A549 (cell line): ENCODE data around the gene SPAG4. TPM values are rescaled to one million over a fixed set of nuclear protein-coding genes. Genes with fewer than 3 reads are reported as not detected.
A peak's percentile ranks its signal among the peaks of the same experiment; 100 is the strongest.

ENCODE experiments used
- ATAC-seq, 2 experiments: fragments of 200-7000 bp in 1 of 2; fragments of >200 bp in 1 of 2; cut with Nextera tagmentation in 1 of 2; cut with Tn5 transposase in 1 of 2; 3 replicates each; pipeline versions ENCODE4 v1.8.0 to v1.9.1; 2018 to 2020; ENCODE audit warnings: mild to moderate bottlenecking in 1 of 2, moderate library complexity in 1 of 2
- CTCF ChIA-PET: fragments of 300-600 bp; sonication (Branson Sonifier 250); formaldehyde crosslinking; extraction: SDS; loops from one replicate; lab custom pipeline; 2021; ENCODE audit warnings: antibody characterized with exemption, inconsistent platforms; lab: Yijun Ruan, JAX
- POLR2A ChIA-PET: fragments of 350-600 bp; formaldehyde crosslinking; extraction: SDS; loops from one replicate; lab custom pipeline; 2021; ENCODE audit warnings: antibody characterized with exemption, inconsistent platforms; lab: Yijun Ruan, JAX
- DNase-seq, 2 experiments: peaks; one replicate each; pipeline versions ENCODE4 v3.0.0 to v3.0.0-alpha.2; 2011 to 2016; ENCODE audit warnings: low read depth in 1 of 2, low spot score in 1 of 2
- FAIRE-seq: peaks from 2 replicates; lab custom pipeline; 2011; peaks lifted over from hg19 to GRCh38; lab: Jason Lieb, UNC
- H3K27ac ChIP-seq, 2 experiments: fragments of >200 bp; sonication (Bioruptor Twin); formaldehyde crosslinking; 3 replicates each; pipeline ENCODE4 v1.5.1; 2016 to 2017
- H3K4me1 ChIP-seq: fragments of >200 bp; sonication (Bioruptor Twin); formaldehyde crosslinking; 3 replicates; pipeline ENCODE4 v1.6.1; 2016
- H3K4me2 ChIP-seq: fragments of >200 bp; sonication (Bioruptor Twin); formaldehyde crosslinking; 3 replicates; pipeline ENCODE4 v1.6.1; 2016
- H3K4me3 ChIP-seq: fragments of >200 bp; sonication (Bioruptor Twin); formaldehyde crosslinking; 3 replicates; pipeline ENCODE4 v1.5.1; 2016
- H3K9me3 ChIP-seq: fragments of >200 bp; sonication (Bioruptor Twin); formaldehyde crosslinking; 3 replicates; pipeline ENCODE4 v1.6.1; 2016
- CBX2 ChIP-seq: fragments of 200-600 bp; sonication (generic); IDR thresholded peaks from 2 replicates; pipeline ENCODE4 v1.6.1; 2016; ENCODE audit warnings: low read depth, mild to moderate bottlenecking, borderline replicate concordance
- CBX8 ChIP-seq: fragments of 200-600 bp; sonication (generic); IDR thresholded peaks from 2 replicates; pipeline ENCODE4 v1.6.1; 2016
- CEBPB ChIP-seq, 2 experiments: fragments of >200 bp in 1 of 2; sonication (Bioruptor Twin) in 1 of 2; formaldehyde crosslinking in 1 of 2; IDR thresholded peaks; 2 replicates each; pipeline ENCODE4 v1.6.1; 2012 to 2016
- CHD2 ChIP-seq: fragments of 150-350 bp; IDR thresholded peaks from 2 replicates; pipeline ENCODE4 v1.6.1; 2014; ENCODE audit warnings: low read length; ENCODE audit not compliant: partially characterized antibody
- EHF ChIP-seq: fragments of 250-450 bp; sonication (Bioruptor Pico); IDR thresholded peaks from 2 replicates; pipeline ENCODE4 v1.5.0; 2020; ENCODE audit warnings: mild to moderate bottlenecking
- EHMT2 ChIP-seq: fragments of 200-600 bp; sonication (generic); IDR thresholded peaks from 2 replicates; pipeline ENCODE4 v1.6.1; 2016; ENCODE audit warnings: antibody characterized with exemption, low read depth, mild to moderate bottlenecking, moderate library complexity
- FOSL2 ChIP-seq, 2 experiments: fragments of 450-650 bp in 1 of 2; fragments of >200 bp in 1 of 2; sonication (Bioruptor Twin) in 1 of 2; formaldehyde crosslinking; IDR thresholded peaks; 2 replicates each; pipeline versions ENCODE4 v1.5.0 to v1.6.1; 2016 to 2020; ENCODE audit warnings: mild to moderate bottlenecking in 1 of 2, moderate library complexity in 1 of 2
- FOXS1 ChIP-seq: fragments of 250-450 bp; sonication (Bioruptor Pico); IDR thresholded peaks from 2 replicates; pipeline ENCODE4 v1.5.0; 2020; ENCODE audit warnings: mild to moderate bottlenecking, moderate library complexity
- HEYL ChIP-seq: fragments of 250-450 bp; sonication (Bioruptor Pico); IDR thresholded peaks from 2 replicates; pipeline ENCODE4 v1.8.0; 2021; ENCODE audit warnings: mild to moderate bottlenecking, moderate library complexity
- HOXB5 ChIP-seq: fragments of 250-450 bp; sonication (Bioruptor Pico); IDR thresholded peaks from 2 replicates; pipeline ENCODE4 v1.5.0; 2020; ENCODE audit warnings: mild to moderate bottlenecking, moderate library complexity
- KDM1A ChIP-seq: fragments of 200-600 bp; sonication (generic); IDR thresholded peaks from 2 replicates; pipeline ENCODE4 v1.6.1; 2016; ENCODE audit warnings: low read depth, mild to moderate bottlenecking
- MAFK ChIP-seq: fragments of 450-650 bp; IDR thresholded peaks from 2 replicates; pipeline ENCODE4 v1.6.1; 2014; ENCODE audit not compliant: partially characterized antibody
- MAZ ChIP-seq: fragments of 150-350 bp; IDR thresholded peaks from 2 replicates; pipeline ENCODE4 v1.6.1; 2014; ENCODE audit warnings: antibody characterized with exemption, low read depth, low read length, borderline replicate concordance
- NR3C1 ChIP-seq: fragments of >200 bp; sonication (Bioruptor Twin); formaldehyde crosslinking; IDR thresholded peaks from 3 replicates; pipeline ENCODE4 v1.6.1; 2017
- PHF8 ChIP-seq: fragments of 200-600 bp; sonication (generic); IDR thresholded peaks from 2 replicates; pipeline ENCODE4 v1.6.1; 2016; ENCODE audit warnings: low read depth, mild to moderate bottlenecking, antibody characterized with exemption, moderate library complexity, borderline replicate concordance
- RAD21 ChIP-seq, 2 experiments: fragments of >200 bp in 1 of 2; sonication (Bioruptor Twin) in 1 of 2; formaldehyde crosslinking in 1 of 2; IDR thresholded peaks in 1 of 2; conservative IDR thresholded peaks in 1 of 2; 2 replicates in 1 of 2; 3 replicates in 1 of 2; pipeline ENCODE4 v1.6.1; 2012 to 2018; ENCODE audit warnings: inconsistent platforms in 1 of 2
- RARB ChIP-seq: fragments of 250-450 bp; sonication (Bioruptor Pico); IDR thresholded peaks from 2 replicates; pipeline ENCODE4 v1.8.0; 2021; ENCODE audit warnings: mild to moderate bottlenecking, moderate library complexity
- RFX5 ChIP-seq: fragments of 450-650 bp; IDR thresholded peaks from 2 replicates; pipeline ENCODE4 v1.7.1; 2014; ENCODE audit warnings: antibody characterized with exemption, mild to moderate bottlenecking, moderate library complexity
- RNF2 ChIP-seq: fragments of 200-600 bp; sonication (generic); IDR thresholded peaks from 2 replicates; pipeline ENCODE4 v1.6.1; 2016; ENCODE audit warnings: low read depth, mild to moderate bottlenecking, antibody characterized with exemption, moderate library complexity, borderline replicate concordance
- SMC3 ChIP-seq: fragments of >200 bp; sonication (Bioruptor Twin); formaldehyde crosslinking; IDR thresholded peaks from 3 replicates; pipeline ENCODE4 v1.6.1; 2018; ENCODE audit warnings: inconsistent platforms
- SREBF2 ChIP-seq: fragments of 450-650 bp; IDR thresholded peaks from 2 replicates; pipeline ENCODE4 v1.6.1; 2014; ENCODE audit warnings: mild to moderate bottlenecking, moderate library complexity
- ZC3H11A ChIP-seq: fragments of 450-650 bp; IDR thresholded peaks from 2 replicates; pipeline ENCODE4 v1.6.1; 2014; ENCODE audit warnings: antibody characterized with exemption, mild to moderate bottlenecking
- ZNF302 ChIP-seq: fragments of 250-450 bp; sonication (Bioruptor Pico); IDR thresholded peaks from 2 replicates; pipeline ENCODE4 v1.9.0; 2021; ENCODE audit warnings: inconsistent platforms, mild to moderate bottlenecking, moderate library complexity
- ZSCAN20 ChIP-seq: fragments of 250-450 bp; sonication (Bioruptor Pico); IDR thresholded peaks from 2 replicates; pipeline ENCODE4 v1.8.0; 2022; ENCODE audit warnings: mild to moderate bottlenecking, moderate library complexity
- WGBS: methylation state at CpG from one replicate; pipeline ENCODE4 v1.1.6; 2017; ENCODE audit errors: missing lambda C conversion rate; 5-methylcytosine and 5-hydroxymethylcytosine counted together
- polyA plus RNA-seq, 4 experiments: library from polyadenylated mRNA; depleted of rRNA in 3 of 4; stranded (reverse); fragments of >200 nt; fragmentation: RNase III in 1 of 4; extraction: RNeasy Plus Mini Kit Qiagen cat#74134 plus additional on column Dnase treatment in 1 of 4; gene quantifications; 2 replicates in 3 of 4; 3 replicates in 1 of 4; pipeline ENCODE4 v1.2.3, GENCODE V29; 2011 to 2017
- TF ChIP-seq, protein P1 (sequence below): fragments of 250-450 bp; sonication (Bioruptor Pico); IDR thresholded peaks from 2 replicates; pipeline ENCODE4 v1.5.0; 2021; ENCODE audit warnings: mild to moderate bottlenecking, moderate library complexity, borderline replicate concordance
- TF ChIP-seq, protein P2 (sequence below): fragments of >200 bp; sonication (Bioruptor Twin); formaldehyde crosslinking; IDR thresholded peaks from 3 replicates; pipeline ENCODE4 v1.5.1; 2016
- TF ChIP-seq, protein P3 (sequence below): IDR thresholded peaks from 2 replicates; pipeline ENCODE4 v1.6.1; 2012
- TF ChIP-seq, protein P4 (sequence below): IDR thresholded peaks from 2 replicates; pipeline ENCODE4 v1.6.1; 2012
- TF ChIP-seq, protein P5 (sequence below): IDR thresholded peaks from 2 replicates; pipeline ENCODE4 v1.6.1; 2012; ENCODE audit warnings: low read depth, borderline replicate concordance
- TF ChIP-seq, protein P6 (sequence below): fragments of 150-350 bp; IDR thresholded peaks from 2 replicates; pipeline ENCODE4 v1.6.1; 2014; ENCODE audit warnings: low read depth, mild to moderate bottlenecking, low read length

The SPAG4 gene
- polyA plus RNA-seq, 2 of the 4 experiments (the other 2 are of a cell fraction), result 4.4 to 5.0 TPM

DNA sequence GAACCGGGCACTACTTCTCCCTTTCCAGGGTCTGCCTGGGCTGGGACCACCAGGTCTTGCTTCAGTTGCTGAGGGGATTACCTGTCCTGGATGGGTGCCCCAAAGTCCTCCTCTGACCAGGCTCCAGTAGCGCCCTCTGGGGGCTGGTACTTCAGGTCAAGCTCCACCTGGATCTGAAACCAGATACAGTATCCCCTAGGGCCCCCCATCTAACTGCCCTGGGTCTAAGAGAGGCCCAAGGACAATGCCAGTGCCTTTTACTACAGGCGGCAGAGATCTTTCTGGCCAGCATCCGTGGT is 11.2 kb upstream of the SPAG4 start:
- ATAC-seq (peak in 1 of 2 experiments; percentile 50; a peak in 3 of 6 replicates), DNase-seq (no peak), FAIRE-seq (no peak)
- WGBS, result 37% methylated on average over 4 of the region's 4 CpGs
- TF ChIP-seq, protein P1, sequence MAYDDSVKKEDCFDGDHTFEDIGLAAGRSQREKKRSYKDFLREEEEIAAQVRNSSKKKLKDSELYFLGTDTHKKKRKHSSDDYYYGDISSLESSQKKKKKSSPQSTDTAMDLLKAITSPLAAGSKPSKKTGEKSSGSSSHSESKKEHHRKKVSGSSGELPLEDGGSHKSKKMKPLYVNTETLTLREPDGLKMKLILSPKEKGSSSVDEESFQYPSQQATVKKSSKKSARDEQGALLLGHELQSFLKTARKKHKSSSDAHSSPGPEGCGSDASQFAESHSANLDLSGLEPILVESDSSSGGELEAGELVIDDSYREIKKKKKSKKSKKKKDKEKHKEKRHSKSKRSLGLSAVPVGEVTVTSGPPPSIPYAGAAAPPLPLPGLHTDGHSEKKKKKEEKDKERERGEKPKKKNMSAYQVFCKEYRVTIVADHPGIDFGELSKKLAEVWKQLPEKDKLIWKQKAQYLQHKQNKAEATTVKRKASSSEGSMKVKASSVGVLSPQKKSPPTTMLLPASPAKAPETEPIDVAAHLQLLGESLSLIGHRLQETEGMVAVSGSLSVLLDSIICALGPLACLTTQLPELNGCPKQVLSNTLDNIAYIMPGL (CRISPR knock-in tag), result no peak
- TF ChIP-seq, protein P2, sequence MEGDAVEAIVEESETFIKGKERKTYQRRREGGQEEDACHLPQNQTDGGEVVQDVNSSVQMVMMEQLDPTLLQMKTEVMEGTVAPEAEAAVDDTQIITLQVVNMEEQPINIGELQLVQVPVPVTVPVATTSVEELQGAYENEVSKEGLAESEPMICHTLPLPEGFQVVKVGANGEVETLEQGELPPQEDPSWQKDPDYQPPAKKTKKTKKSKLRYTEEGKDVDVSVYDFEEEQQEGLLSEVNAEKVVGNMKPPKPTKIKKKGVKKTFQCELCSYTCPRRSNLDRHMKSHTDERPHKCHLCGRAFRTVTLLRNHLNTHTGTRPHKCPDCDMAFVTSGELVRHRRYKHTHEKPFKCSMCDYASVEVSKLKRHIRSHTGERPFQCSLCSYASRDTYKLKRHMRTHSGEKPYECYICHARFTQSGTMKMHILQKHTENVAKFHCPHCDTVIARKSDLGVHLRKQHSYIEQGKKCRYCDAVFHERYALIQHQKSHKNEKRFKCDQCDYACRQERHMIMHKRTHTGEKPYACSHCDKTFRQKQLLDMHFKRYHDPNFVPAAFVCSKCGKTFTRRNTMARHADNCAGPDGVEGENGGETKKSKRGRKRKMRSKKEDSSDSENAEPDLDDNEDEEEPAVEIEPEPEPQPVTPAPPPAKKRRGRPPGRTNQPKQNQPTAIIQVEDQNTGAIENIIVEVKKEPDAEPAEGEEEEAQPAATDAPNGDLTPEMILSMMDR, result peak; percentile 37; the same call in 2 of the 3 replicates
- TF ChIP-seq SREBF2 (no peak), MAZ (no peak), HEYL (CRISPR knock-in tag) (no peak), MAFK (no peak), ZC3H11A (no peak), CBX8 (no peak), SMC3 (0 out of 3 replicates have a peak, but pooled peaks have one; percentile 17), ZNF302 (CRISPR knock-in tag) (no peak), EHF (no peak), CBX2 (no peak), RARB (CRISPR knock-in tag) (no peak), PHF8 (no peak), RAD21 (conservative IDR thresholded peaks at IDR 0.05 in 1 of 2, IDR thresholded peaks at IDR 0.05 in 1 of 2) (peak in 1 of 2 experiments; percentile 28; a peak in 2 of 5 replicates), NR3C1 (no peak)
- TF ChIP-seq, protein P3, sequence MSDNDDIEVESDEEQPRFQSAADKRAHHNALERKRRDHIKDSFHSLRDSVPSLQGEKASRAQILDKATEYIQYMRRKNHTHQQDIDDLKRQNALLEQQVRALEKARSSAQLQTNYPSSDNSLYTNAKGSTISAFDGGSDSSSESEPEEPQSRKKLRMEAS, result no peak
- TF ChIP-seq, protein P4, sequence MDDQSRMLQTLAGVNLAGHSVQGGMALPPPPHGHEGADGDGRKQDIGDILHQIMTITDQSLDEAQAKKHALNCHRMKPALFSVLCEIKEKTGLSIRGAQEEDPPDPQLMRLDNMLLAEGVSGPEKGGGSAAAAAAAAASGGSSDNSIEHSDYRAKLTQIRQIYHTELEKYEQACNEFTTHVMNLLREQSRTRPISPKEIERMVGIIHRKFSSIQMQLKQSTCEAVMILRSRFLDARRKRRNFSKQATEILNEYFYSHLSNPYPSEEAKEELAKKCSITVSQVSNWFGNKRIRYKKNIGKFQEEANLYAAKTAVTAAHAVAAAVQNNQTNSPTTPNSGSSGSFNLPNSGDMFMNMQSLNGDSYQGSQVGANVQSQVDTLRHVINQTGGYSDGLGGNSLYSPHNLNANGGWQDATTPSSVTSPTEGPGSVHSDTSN, result no peak
- TF ChIP-seq, protein P5, sequence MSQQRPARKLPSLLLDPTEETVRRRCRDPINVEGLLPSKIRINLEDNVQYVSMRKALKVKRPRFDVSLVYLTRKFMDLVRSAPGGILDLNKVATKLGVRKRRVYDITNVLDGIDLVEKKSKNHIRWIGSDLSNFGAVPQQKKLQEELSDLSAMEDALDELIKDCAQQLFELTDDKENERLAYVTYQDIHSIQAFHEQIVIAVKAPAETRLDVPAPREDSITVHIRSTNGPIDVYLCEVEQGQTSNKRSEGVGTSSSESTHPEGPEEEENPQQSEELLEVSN, result no peak
- TF ChIP-seq, protein P6, sequence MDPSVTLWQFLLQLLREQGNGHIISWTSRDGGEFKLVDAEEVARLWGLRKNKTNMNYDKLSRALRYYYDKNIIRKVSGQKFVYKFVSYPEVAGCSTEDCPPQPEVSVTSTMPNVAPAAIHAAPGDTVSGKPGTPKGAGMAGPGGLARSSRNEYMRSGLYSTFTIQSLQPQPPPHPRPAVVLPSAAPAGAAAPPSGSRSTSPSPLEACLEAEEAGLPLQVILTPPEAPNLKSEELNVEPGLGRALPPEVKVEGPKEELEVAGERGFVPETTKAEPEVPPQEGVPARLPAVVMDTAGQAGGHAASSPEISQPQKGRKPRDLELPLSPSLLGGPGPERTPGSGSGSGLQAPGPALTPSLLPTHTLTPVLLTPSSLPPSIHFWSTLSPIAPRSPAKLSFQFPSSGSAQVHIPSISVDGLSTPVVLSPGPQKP, result no peak
- H3K4me3 ChIP-seq, result no peak overlapping the region
- no peak overlapping the region for H3K4me2 ChIP-seq
- H3K4me1 ChIP-seq, result peaks cover 19% of the 10 kb centered on the region
- no peak overlapping the region for H3K27ac ChIP-seq
- H3K9me3 ChIP-seq, result no peaks in the 10 kb centered on the region
- POLR2A ChIA-PET, result interaction anchor here (0.8 kb wide), 1 partner anchor 12 kb away, joined by 3 read pairs; no protein-coding TSS in a partner anchor
- CTCF ChIA-PET, result interaction anchor here (0.8 to 4.1 kb wide), 8 partner anchors 9 to 141 kb away, joined by 3 to 44 read pairs (median 4); partner anchors contain the start of gene SPAG4

DNA sequence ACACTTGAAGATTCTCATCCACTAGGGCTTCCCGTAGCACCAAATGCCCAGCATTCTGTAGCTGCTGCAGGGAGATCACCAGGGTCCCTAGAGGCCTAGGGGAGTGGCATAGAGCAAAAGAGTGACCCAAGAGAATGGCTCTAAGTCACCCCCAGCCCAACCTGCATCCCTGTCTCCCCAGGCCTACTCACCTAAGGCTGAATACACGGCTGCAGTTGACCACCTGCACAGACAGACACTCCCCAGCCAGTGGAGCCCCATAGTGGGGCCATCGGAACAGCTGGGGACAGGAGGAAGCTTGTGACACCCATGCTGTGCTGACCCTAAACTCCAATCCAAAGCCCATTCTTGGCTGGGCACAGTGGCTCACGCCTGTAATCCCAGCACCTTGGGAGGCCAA is 9.5 kb upstream of the SPAG4 start:
- Histone ChIP-seq H3K9me3 (no peaks in the 10 kb centered on the region), H3K27ac (no peak overlapping the region), H3K4me1 (peaks cover 16% of the 10 kb centered on the region), H3K4me3 (no peak overlapping the region), H3K4me2 (no peak overlapping the region)
- ATAC-seq (no peak), FAIRE-seq (no peak), DNase-seq (no peak)
- 69% methylated on average over 4 of the region's 4 CpGs for WGBS
- POLR2A ChIA-PET, result no interaction called here
- CTCF ChIA-PET, result interaction anchor here (4.1 kb wide), 1 partner anchor 11 kb away, joined by 44 read pairs; the partner anchor contains the start of gene SPAG4
- TF ChIP-seq FOXS1 (CRISPR knock-in tag) (no peak), FOSL2 (IDR thresholded peaks at IDR 0.05) (no peak), FOSL2 (CRISPR knock-in tag; IDR thresholded peaks at IDR 0.05) (no peak), CBX2 (no peak), CHD2 (no peak), NR3C1 (no peak), HOXB5 (CRISPR knock-in tag) (no peak), RNF2 (no peak), RFX5 (no peak), EHMT2 (no peak), KDM1A (no peak), ZSCAN20 (CRISPR knock-in tag) (no peak), SMC3 (no peak), EHF (no peak), CEBPB (IDR thresholded peaks at IDR 0.05) (no peak)
- TF ChIP-seq, protein P3, result no peak
- TF ChIP-seq, protein P5, result no peak
